K562 (cell line): ENCODE results near the gene NFIC. TPM values are rescaled to one million over a fixed set of nuclear protein-coding genes. Genes with fewer than 3 reads are reported as not detected.
A peak's percentile ranks its signal among the peaks of the same experiment; 100 is the strongest.

ENCODE experiments used
- ATAC-seq: fragments of 200-7000 bp; cut with Tn5 transposase; 3 replicates; pipeline ENCODE4 v1.9.1; 2020; ENCODE audit warnings: moderate library complexity
- BruUV-seq: library from RNA; stranded (reverse); fragments of 400-500 nt; replicated peaks from 2 replicates; lab custom pipeline; 2021; lab: Mats Ljungman, UMichigan
- CTCF ChIA-PET: fragments of 300-600 bp; formaldehyde crosslinking; extraction: SDS; loops from one replicate; lab custom pipeline; 2021; ENCODE audit warnings: low intra/inter-chr PET ratio; lab: Yijun Ruan, JAX
- POLR2A ChIA-PET: fragments of 300-600, 350-650 bp; sonication (Branson Sonifier 250); formaldehyde crosslinking; extraction: SDS; loops from one replicate; lab custom pipeline; 2021; ENCODE audit warnings: antibody characterized with exemption, inconsistent platforms; lab: Yijun Ruan, JAX
- DNase-seq, 4 experiments: peaks; one replicate each; pipeline versions ENCODE4 v3.0.0 to v3.0.0-alpha.2; 2011 to 2018; ENCODE audit warnings: low spot score in 3 of 4, mixed read lengths in 3 of 4; ENCODE audit errors: extremely low read depth in 1 of 4
- FAIRE-seq: peaks from 2 replicates; lab custom pipeline; 2011; peaks lifted over from hg19 to GRCh38; lab: Jason Lieb, UNC
- H2AFZ ChIP-seq: 2 replicates; pipeline ENCODE4 v1.6.0; 2011; ENCODE audit warnings: low read depth, low read length, control low read depth, inconsistent platforms
- H3K27ac ChIP-seq: fragments of 200-600 bp; 3 replicates; pipeline ENCODE4 v1.8.0; 2011; ENCODE audit warnings: low read depth, mild to moderate bottlenecking, control low read depth, inconsistent platforms, low read length, moderate library complexity, mixed read lengths; ENCODE audit errors: extremely low read depth
- H3K27me3 ChIP-seq, 2 experiments: fragments of 300-600 bp in 1 of 2; 2 replicates in 1 of 2; 3 replicates in 1 of 2; pipeline versions ENCODE4 v1.6.0 to v1.8.0; 2011; ENCODE audit warnings: inconsistent platforms in 2 of 2, low read length in 2 of 2, mild to moderate bottlenecking in 1 of 2, mixed read lengths in 1 of 2, moderate library complexity in 1 of 2; ENCODE audit not compliant: control insufficient read depth in 2 of 2, insufficient read depth in 2 of 2
- H3K36me3 ChIP-seq: fragments of 300-600 bp; 3 replicates; pipeline ENCODE4 v1.8.0; 2011; ENCODE audit warnings: mild to moderate bottlenecking, low read length, inconsistent platforms; ENCODE audit not compliant: control insufficient read depth, insufficient read depth
- H3K4me1 ChIP-seq, 2 experiments: fragments of 200-600 bp in 1 of 2; replicated peaks in 1 of 2; 2 replicates in 1 of 2; 3 replicates in 1 of 2; pipeline versions ENCODE4 v1.5.1 to v1.8.0; 2011; ENCODE audit warnings: inconsistent platforms in 2 of 2, low read length in 2 of 2, mild to moderate bottlenecking in 1 of 2, mixed read lengths in 1 of 2, moderate library complexity in 1 of 2; ENCODE audit not compliant: control insufficient read depth in 2 of 2, insufficient read depth in 2 of 2
- H3K4me2 ChIP-seq: 2 replicates; pipeline ENCODE4 v1.6.1; 2011; ENCODE audit warnings: low read length, control low read depth, inconsistent platforms, mixed read lengths; ENCODE audit not compliant: insufficient read depth
- H3K4me3 ChIP-seq: fragments of 200-600 bp; sonication (generic), shearing (Covaris generic); 2 replicates; pipeline ENCODE4 v1.5.1; 2016; ENCODE audit warnings: control low read depth, inconsistent platforms
- H3K79me2 ChIP-seq: fragments of 200-600 bp; 3 replicates; pipeline ENCODE4 v1.8.0; 2011; ENCODE audit warnings: low read length, inconsistent platforms; ENCODE audit not compliant: control insufficient read depth, insufficient read depth
- H3K9ac ChIP-seq, 2 experiments: 2 replicates each; pipeline versions ENCODE4 v1.6.0 to v1.6.1; 2011; ENCODE audit warnings: low read depth in 2 of 2, low read length in 2 of 2, control low read depth in 1 of 2, inconsistent platforms in 1 of 2, mild to moderate bottlenecking in 1 of 2, mixed read lengths in 1 of 2; ENCODE audit not compliant: insufficient read depth in 1 of 2
- H3K9me1 ChIP-seq: one replicate; pipeline ENCODE4 v1.6.0; 2011; ENCODE audit warnings: inconsistent platforms, mild to moderate bottlenecking, low read length, moderate library complexity; ENCODE audit not compliant: control insufficient read depth, insufficient read depth
- H3K9me3 ChIP-seq: replicated peaks from 2 replicates; pipeline ENCODE4 v1.5.1; 2011; ENCODE audit warnings: low read depth, low read length, inconsistent platforms; ENCODE audit not compliant: control insufficient read depth, insufficient read depth
- H4K20me1 ChIP-seq: replicated peaks from 2 replicates; pipeline ENCODE4 v1.6.1; 2011; ENCODE audit warnings: low read length, inconsistent platforms, mixed read lengths; ENCODE audit not compliant: control insufficient read depth, insufficient read depth
- CREB1 ChIP-seq, 2 experiments: sonication (generic) in 1 of 2; formaldehyde crosslinking in 1 of 2; IDR thresholded peaks; 2 replicates each; pipeline versions ENCODE4 v1.6.1 to v1.8.0; 2012 to 2022; ENCODE audit warnings: inconsistent platforms in 1 of 2, mild to moderate bottlenecking in 1 of 2, missing genetic modification reagents in 1 of 2, moderate library complexity in 1 of 2
- EGR1 ChIP-seq: fragments of 450-650 bp; conservative IDR thresholded peaks from 2 replicates; pipeline ENCODE4 v1.6.1; 2017; ENCODE audit warnings: mild to moderate bottlenecking
- HDAC1 ChIP-seq, 2 experiments: fragments of 450-650 bp; IDR thresholded peaks; 2 replicates each; pipeline ENCODE4 v1.6.1; 2016 to 2017; ENCODE audit warnings: inconsistent platforms in 1 of 2, mild to moderate bottlenecking in 1 of 2, moderate library complexity in 1 of 2
- HDGF ChIP-seq: fragments of 450-650 bp; IDR thresholded peaks from 2 replicates; pipeline ENCODE4 v1.6.1; 2016
- ILF3 ChIP-seq: fragments of 450-650 bp; IDR thresholded peaks from 2 replicates; pipeline ENCODE4 v1.6.1; 2018; ENCODE audit warnings: antibody characterized with exemption, mild to moderate bottlenecking, moderate library complexity, borderline replicate concordance
- KHSRP ChIP-seq: fragments of 450-650 bp; IDR thresholded peaks from 2 replicates; pipeline ENCODE4 v1.6.1; 2017
- PCBP1 ChIP-seq: fragments of 200-400 bp; formaldehyde crosslinking; IDR thresholded peaks from 2 replicates; pipeline ENCODE4 v1.6.1; 2018; ENCODE audit warnings: mild to moderate bottlenecking, low read depth, low read length; ENCODE audit not compliant: poor library complexity, severe bottlenecking
- RBM22 ChIP-seq: fragments of 200-400 bp; formaldehyde crosslinking; IDR thresholded peaks from 2 replicates; pipeline ENCODE4 v1.6.1; 2018; ENCODE audit warnings: low read length, low read depth; ENCODE audit not compliant: poor library complexity, severe bottlenecking
- SAFB ChIP-seq: fragments of 200-400 bp; formaldehyde crosslinking; IDR thresholded peaks from 2 replicates; pipeline ENCODE4 v1.6.1; 2017; ENCODE audit warnings: low read depth, low read length, borderline replicate concordance
- ZC3H4 ChIP-seq: sonication (generic); formaldehyde crosslinking; IDR thresholded peaks from 2 replicates; pipeline ENCODE4 v1.9.0; 2021; ENCODE audit warnings: missing genetic modification reagents, borderline replicate concordance
- WGBS: fragments of 100-300 bp; shearing (Covaris generic); methylation state at CpG from one replicate; pipeline ENCODE4 v1.1.6; 2016; ENCODE audit warnings: low coverage, mixed read lengths; ENCODE audit not compliant: insufficient coverage; ENCODE audit errors: missing lambda C conversion rate; 5-methylcytosine and 5-hydroxymethylcytosine counted together
- in situ Hi-C: fragments of 300-500 bp; cut with MboI; formaldehyde crosslinking; loops from 4 replicates; pipeline ENCODE4 v1.15.0; 2018; ENCODE audit warnings: inconsistent platforms, mixed read lengths
- intact Hi-C: fragments of 100-400 bp; cut with micrococcal nuclease; formaldehyde crosslinking; loops from 2 replicates; pipeline ENCODE4 v1.14.2; 2022
- polyA plus RNA-seq, 8 experiments: library from polyadenylated mRNA; depleted of rRNA in 4 of 8; stranded (reverse) in 5 of 8; unstranded in 3 of 8; fragments of >200 nt; fragmentation: Nextera tagmentation in 2 of 8; fragmentation: Illumina TruSeq in 1 of 8; extraction: Ambion mirVana in 2 of 8; extraction: Trizol in 1 of 8; gene quantifications; 2 replicates each; pipeline versions ENCODE4 v1.2.1 to v1.2.3, GENCODE V29; 2011 to 2014; ENCODE audit warnings: inconsistent platforms in 1 of 8, missing spikeins in 1 of 8
- total RNA-seq, 7 experiments: library from RNA; depleted of rRNA in 6 of 7; stranded (reverse); fragments of >200 nt in 6 of 7; fragmentation: Illumina TruSeq in 2 of 7; extraction: Trizol in 2 of 7; gene quantifications; 2 replicates each; pipeline versions ENCODE4 v1.2.1 to v1.2.3, GENCODE V29; 2011 to 2021; ENCODE audit warnings: low replicate concordance in 1 of 7
- TF ChIP-seq, protein P1 (sequence below), 2 experiments: fragments of 450-650 bp; formaldehyde crosslinking in 1 of 2; IDR thresholded peaks; 2 replicates each; pipeline versions ENCODE4 v1.4.0 to v1.6.1; 2014 to 2020; ENCODE audit warnings: mild to moderate bottlenecking in 2 of 2, borderline replicate concordance in 1 of 2, low read depth in 1 of 2
- TF ChIP-seq, protein P2 (sequence below): sonication (generic); formaldehyde crosslinking; IDR thresholded peaks from 2 replicates; pipeline ENCODE4 v1.8.0; 2022; ENCODE audit warnings: missing genetic modification reagents, mild to moderate bottlenecking, moderate library complexity, borderline replicate concordance

Gene NFIC
- total and polyA plus RNA-seq, 9 of the 15 experiments (the other 6 are each of a cell fraction or from before 2014, with no cell fraction given): 0.71 to 62.1 (median 6.9) TPM

DNA sequence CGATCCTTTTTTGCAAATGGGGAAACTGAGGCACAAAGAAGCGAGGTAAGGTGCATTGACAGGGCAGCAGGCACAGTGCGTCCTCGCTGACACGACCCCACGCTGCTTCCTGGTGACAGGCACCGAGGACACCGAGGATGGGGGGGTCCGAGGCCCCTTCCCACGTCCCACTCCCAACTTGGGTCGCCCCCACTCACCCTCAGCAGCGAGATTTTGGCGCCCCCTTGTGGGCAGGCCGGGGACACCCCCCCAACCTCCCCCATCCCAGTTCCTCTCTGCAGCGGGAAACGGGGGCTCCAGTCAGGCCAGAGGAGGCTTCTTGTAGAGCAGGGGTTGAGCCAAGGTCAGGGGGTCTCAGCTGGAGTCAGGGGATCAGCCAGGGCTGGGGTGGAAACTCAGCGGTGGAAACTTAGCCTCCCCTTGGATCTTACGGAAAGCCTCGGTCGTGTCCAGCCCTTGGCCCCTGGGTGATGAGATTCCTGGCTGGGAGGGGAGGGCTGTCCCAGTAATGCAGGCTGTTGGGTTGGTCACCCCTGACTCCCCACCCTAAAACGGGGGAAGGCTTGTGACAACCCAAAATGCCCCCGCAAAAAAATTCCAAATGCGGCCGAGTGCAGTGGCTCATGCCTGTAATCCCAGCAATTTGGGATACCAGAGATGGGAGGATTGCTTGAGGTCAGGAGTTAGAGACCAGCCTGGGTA lies 105.7 kb downstream of the NFIC start:
- Histone ChIP-seq H3K27me3 (no peaks in the 10 kb centered on the region), H3K4me1 (peaks cover 0 to 10% of the 10 kb centered on the region in 2 experiments; a peak in 2 of 5 replicates), H3K79me2 (no peaks in the 10 kb centered on the region), H3K36me3 (no peaks in the 10 kb centered on the region), H4K20me1 (no peaks in the 10 kb centered on the region), H3K9ac (no peak overlapping the region), H3K4me2 (no peak overlapping the region), H3K27ac (no peak overlapping the region), H3K9me3 (peaks cover 7% of the 10 kb centered on the region), H3K9me1 (no peaks in the 10 kb centered on the region), H2AFZ (no peak overlapping the region), H3K4me3 (no peak overlapping the region)
- DNase-seq: peak; percentile 58 to 81 (median 78)
- CTCF ChIA-PET: interaction anchor here (0.6 to 2.6 kb wide), 4 partner anchors 145 to 497 kb away, joined by 3 to 37 read pairs (median 10); no protein-coding TSS in a partner anchor
- in situ Hi-C loops (loop anchor here (5.0 kb wide), 1 partner anchor 145 kb away; no protein-coding TSS in a partner anchor), intact Hi-C loops (no loop called here)
- no TSS peak for BruUV-seq
- peak; percentile 84 for ATAC-seq
- FAIRE-seq: peak; percentile 37
- POLR2A ChIA-PET: no interaction called here
- whole genome bisulfite sequencing: 10% methylated on average over 20 of the region's 24 CpGs
- TF ChIP-seq, protein P1, sequence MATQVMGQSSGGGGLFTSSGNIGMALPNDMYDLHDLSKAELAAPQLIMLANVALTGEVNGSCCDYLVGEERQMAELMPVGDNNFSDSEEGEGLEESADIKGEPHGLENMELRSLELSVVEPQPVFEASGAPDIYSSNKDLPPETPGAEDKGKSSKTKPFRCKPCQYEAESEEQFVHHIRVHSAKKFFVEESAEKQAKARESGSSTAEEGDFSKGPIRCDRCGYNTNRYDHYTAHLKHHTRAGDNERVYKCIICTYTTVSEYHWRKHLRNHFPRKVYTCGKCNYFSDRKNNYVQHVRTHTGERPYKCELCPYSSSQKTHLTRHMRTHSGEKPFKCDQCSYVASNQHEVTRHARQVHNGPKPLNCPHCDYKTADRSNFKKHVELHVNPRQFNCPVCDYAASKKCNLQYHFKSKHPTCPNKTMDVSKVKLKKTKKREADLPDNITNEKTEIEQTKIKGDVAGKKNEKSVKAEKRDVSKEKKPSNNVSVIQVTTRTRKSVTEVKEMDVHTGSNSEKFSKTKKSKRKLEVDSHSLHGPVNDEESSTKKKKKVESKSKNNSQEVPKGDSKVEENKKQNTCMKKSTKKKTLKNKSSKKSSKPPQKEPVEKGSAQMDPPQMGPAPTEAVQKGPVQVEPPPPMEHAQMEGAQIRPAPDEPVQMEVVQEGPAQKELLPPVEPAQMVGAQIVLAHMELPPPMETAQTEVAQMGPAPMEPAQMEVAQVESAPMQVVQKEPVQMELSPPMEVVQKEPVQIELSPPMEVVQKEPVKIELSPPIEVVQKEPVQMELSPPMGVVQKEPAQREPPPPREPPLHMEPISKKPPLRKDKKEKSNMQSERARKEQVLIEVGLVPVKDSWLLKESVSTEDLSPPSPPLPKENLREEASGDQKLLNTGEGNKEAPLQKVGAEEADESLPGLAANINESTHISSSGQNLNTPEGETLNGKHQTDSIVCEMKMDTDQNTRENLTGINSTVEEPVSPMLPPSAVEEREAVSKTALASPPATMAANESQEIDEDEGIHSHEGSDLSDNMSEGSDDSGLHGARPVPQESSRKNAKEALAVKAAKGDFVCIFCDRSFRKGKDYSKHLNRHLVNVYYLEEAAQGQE (IDR thresholded peaks at IDR 0.05; ENCODE audit: borderline replicate concordance): peak; percentile 74
- TF ChIP-seq, protein P1 (CRISPR knock-in tag; IDR thresholded peaks at IDR 0.05; ENCODE audit: low read depth): no peak
- TF ChIP-seq ILF3 (no peak), HDGF (no peak), ZC3H4 (CRISPR knock-in tag) (no peak), SAFB (peak; percentile 45; the same call in 1 of the 2 replicates), PCBP1 (peak; percentile 57), CREB1 (IDR thresholded peaks at IDR 0.05) (no peak), CREB1 (CRISPR knock-in tag; IDR thresholded peaks at IDR 0.05) (no peak), KHSRP (no peak), EGR1 (peak; percentile 56), HDAC1 (IDR thresholded peaks at IDR 0.05) (peak in 1 of 2 experiments; percentile 32; a peak in 1 of 4 replicates), RBM22 (peak; percentile 50)
- TF ChIP-seq, protein P2, sequence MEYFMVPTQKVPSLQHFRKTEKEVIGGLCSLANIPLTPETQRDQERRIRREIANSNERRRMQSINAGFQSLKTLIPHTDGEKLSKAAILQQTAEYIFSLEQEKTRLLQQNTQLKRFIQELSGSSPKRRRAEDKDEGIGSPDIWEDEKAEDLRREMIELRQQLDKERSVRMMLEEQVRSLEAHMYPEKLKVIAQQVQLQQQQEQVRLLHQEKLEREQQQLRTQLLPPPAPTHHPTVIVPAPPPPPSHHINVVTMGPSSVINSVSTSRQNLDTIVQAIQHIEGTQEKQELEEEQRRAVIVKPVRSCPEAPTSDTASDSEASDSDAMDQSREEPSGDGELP (CRISPR knock-in tag): peak; percentile 60; the same call in 1 of the 2 replicates
